CD8-positive, alpha-beta memory T cell (primary cell): ENCODE results near the gene PPP1R7. TPM values are rescaled to one million over a fixed set of nuclear protein-coding genes. Genes with fewer than 3 reads are reported as not detected.

Source experiments
- CTCF ChIA-PET: fragments of 350-600 bp; sonication (Branson Sonifier 250); formaldehyde crosslinking; loops from one replicate; lab custom pipeline; 2021; ENCODE audit warnings: antibody characterized with exemption; lab: Charles Lee
- POLR2A ChIA-PET: fragments of 350-600 bp; sonication (Branson Sonifier 250); formaldehyde crosslinking; loops from one replicate; lab custom pipeline; 2021; ENCODE audit warnings: antibody characterized with exemption; lab: Charles Lee
- DNase-seq, 5 donors: peaks; one replicate each; pipeline versions ENCODE4 v3.0.0 to v3.0.0-alpha.2; 2020 to 2022; ENCODE audit warnings: mixed read lengths in 1 of 5
- H3K27ac ChIP-seq: one replicate; pipeline ENCODE4 v1.7.0; 2013; ENCODE audit warnings: low read depth, mild to moderate bottlenecking, low read length, moderate library complexity
- H3K27me3 ChIP-seq: 2 replicates; pipeline ENCODE4 v1.7.0; 2013; ENCODE audit warnings: low read length, mild to moderate bottlenecking; ENCODE audit not compliant: insufficient read depth, poor library complexity, severe bottlenecking
- H3K36me3 ChIP-seq: 2 replicates; pipeline ENCODE4 v1.7.0; 2013; ENCODE audit warnings: mild to moderate bottlenecking, low read length, moderate library complexity; ENCODE audit not compliant: insufficient read depth
- H3K4me1 ChIP-seq: 2 replicates; pipeline ENCODE4 v1.7.0; 2013; ENCODE audit warnings: mild to moderate bottlenecking, low read length, moderate library complexity; ENCODE audit not compliant: insufficient read depth
- H3K4me3 ChIP-seq: 2 replicates; pipeline ENCODE4 v1.7.0; 2013; ENCODE audit warnings: mild to moderate bottlenecking, low read length
- H3K9me3 ChIP-seq: 2 replicates; pipeline ENCODE4 v1.7.0; 2013; ENCODE audit warnings: mild to moderate bottlenecking, low read length
- H3K27ac Mint-ChIP-seq, 8 donors: one replicate each; pipeline ENCODE4 v1.8.0; 2020 to 2021; ENCODE audit warnings: mixed read lengths in 8 of 8, mild to moderate bottlenecking in 6 of 8, inconsistent platforms in 3 of 8, moderate library complexity in 3 of 8
- H3K27me3 Mint-ChIP-seq, 2 donors: one replicate each; pipeline ENCODE4 v1.8.0; 2020 to 2021; ENCODE audit warnings: mixed read lengths in 2 of 2, mild to moderate bottlenecking in 1 of 2, moderate library complexity in 1 of 2
- H3K36me3 Mint-ChIP-seq, 3 donors: one replicate each; pipeline ENCODE4 v1.8.0; 2020 to 2021; ENCODE audit warnings: mixed read lengths in 3 of 3, inconsistent platforms in 1 of 3, mild to moderate bottlenecking in 1 of 3
- H3K4me1 Mint-ChIP-seq, 3 donors: one replicate each; pipeline ENCODE4 v1.8.0; 2020 to 2021; ENCODE audit warnings: mixed read lengths in 3 of 3, inconsistent platforms in 1 of 3, mild to moderate bottlenecking in 1 of 3
- H3K4me3 Mint-ChIP-seq, 7 donors: one replicate each; pipeline ENCODE4 v1.8.0; 2020 to 2021; ENCODE audit warnings: mixed read lengths in 7 of 7, mild to moderate bottlenecking in 6 of 7, moderate library complexity in 4 of 7, inconsistent platforms in 2 of 7
- H3K9me3 Mint-ChIP-seq, 5 donors: one replicate each; pipeline ENCODE4 v1.8.0; 2020 to 2022; ENCODE audit warnings: mixed read lengths in 5 of 5, mild to moderate bottlenecking in 3 of 5, moderate library complexity in 2 of 5, inconsistent platforms in 1 of 5
- polyA plus RNA-seq: library from polyadenylated mRNA; unstranded; fragments of 300-500 nt; fragmentation: Illumina TruSeq; gene quantifications from one replicate; pipeline ENCODE4 v1.2.3, GENCODE V29; 2021
- total RNA-seq, 2 experiments: library from RNA; stranded (reverse); gene quantifications; one replicate each; pipeline ENCODE4 v1.2.3, GENCODE V29; 2021

The PPP1R7 gene
- total and polyA plus RNA-seq, 3 experiments from 2014 or later: 82.6 to 132 (median 87.2) TPM

DNA sequence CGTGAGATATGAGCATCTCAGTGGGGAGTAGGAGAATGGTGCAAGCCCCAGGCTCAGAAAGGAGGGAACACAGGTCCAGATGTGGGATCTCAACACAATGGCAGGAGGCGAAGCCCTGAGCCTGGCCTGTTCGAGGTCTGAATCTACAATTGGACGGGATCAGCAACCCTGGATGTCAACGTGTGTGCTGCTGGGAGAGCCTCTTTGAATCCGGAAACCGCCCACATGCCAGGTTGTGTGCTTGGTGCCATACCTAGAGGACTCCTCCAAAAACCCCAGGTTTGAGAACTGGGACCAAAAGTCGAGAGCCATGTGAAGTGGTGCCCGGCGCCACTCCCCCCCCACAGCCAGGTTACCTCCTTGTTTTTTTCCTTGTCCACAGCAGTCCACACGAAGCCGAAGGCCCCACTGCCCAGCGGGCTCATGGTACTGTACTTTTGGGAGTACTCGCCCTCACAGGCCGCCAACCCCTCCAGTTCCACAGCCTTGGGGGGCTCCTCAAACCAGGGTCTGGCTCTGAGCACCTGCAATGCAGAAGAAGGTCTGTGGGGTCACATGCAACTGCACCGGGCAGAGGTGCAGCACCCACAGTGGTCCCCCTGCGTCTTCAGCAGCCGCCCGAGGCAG is 27.8 kb upstream of the PPP1R7 start:
- H3K4me3 ChIP-seq: no peak overlapping the region
- H3K36me3 ChIP-seq: no peaks in the 10 kb centered on the region
- Mint-ChIP-seq H3K27me3 (no peaks in the 10 kb centered on the region), H3K4me1 (peaks cover 10 to 36% (median 20%) of the 10 kb centered on the region in 3 donors), H3K4me3 (peak overlapping the region in 1 of 7 donors; percentile 75), H3K9me3 (no peaks in the 10 kb centered on the region), H3K36me3 (peaks cover 15 to 61% (median 15%) of the 10 kb centered on the region in 3 donors), H3K27ac (peak overlapping the region in 1 of 8 donors; percentile 2)
- H3K27me3 ChIP-seq: no peaks in the 10 kb centered on the region
- no peak overlapping the region for H3K27ac ChIP-seq
- ChIA-PET POLR2A (no interaction called here), CTCF (interaction anchor here (2.8 kb wide), 1 partner anchor 44 kb away, joined by 10 read pairs; no protein-coding TSS in a partner anchor)
- no peak for DNase-seq
- no peaks in the 10 kb centered on the region for H3K9me3 ChIP-seq
- H3K4me1 ChIP-seq: no peaks in the 10 kb centered on the region

DNA sequence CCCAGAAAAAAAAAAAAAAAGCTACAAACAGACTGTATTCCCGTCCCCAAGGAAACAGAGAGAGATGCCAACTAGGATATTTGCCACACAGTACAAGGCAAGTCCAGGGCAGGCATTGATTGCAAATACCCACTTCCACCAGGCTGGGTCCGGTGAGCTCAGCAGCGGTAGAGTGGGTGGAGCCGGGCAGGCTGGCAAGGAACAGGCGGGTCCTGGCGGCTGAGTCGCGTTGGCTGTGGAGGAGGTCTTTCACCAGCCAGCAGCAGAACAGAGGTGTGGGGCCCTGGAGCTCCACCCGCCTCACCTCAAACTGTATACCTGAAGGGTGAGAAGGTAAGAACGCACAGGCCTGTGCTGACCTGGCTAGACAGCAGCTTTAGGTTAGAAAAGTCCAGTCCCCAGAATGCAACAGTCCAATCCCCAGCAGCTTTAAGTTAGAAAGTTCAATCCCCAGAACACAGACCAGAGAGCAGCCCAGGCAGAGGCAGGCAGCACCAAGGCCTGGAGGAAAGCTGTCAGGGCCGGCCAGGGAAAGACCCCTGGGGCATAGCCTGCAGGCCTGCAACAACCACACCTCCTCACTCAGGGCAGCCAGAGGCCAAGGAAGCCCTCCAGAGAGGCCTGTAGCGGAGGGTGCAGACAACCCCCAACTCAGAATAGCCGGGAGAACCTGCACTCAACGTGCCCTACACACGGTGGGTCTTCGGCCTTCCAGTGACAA is 26.3 kb upstream of the PPP1R7 start:
- Mint-ChIP-seq H3K27ac (peak overlapping the region in 6 of 8 donors; percentile 21 to 95 (median 69)), H3K36me3 (peaks cover 15 to 51% (median 15%) of the 10 kb centered on the region in 3 donors), H3K4me3 (peak overlapping the region in 5 of 7 donors; percentile 9 to 61 (median 48)), H3K9me3 (no peaks in the 10 kb centered on the region), H3K27me3 (no peaks in the 10 kb centered on the region), H3K4me1 (peaks cover 20 to 46% (median 30%) of the 10 kb centered on the region in 3 donors)
- Histone ChIP-seq H3K4me1 (peaks cover 8% of the 10 kb centered on the region), H3K36me3 (no peaks in the 10 kb centered on the region), H3K27ac (no peak overlapping the region), H3K27me3 (no peaks in the 10 kb centered on the region), H3K4me3 (no peak overlapping the region), H3K9me3 (no peaks in the 10 kb centered on the region)
- ChIA-PET POLR2A (interaction anchor here (1.0 kb wide), 1 partner anchor 25 kb away, joined by 4 read pairs; the partner anchor contains the start of gene PASK), CTCF (interaction anchor here (1.0 to 2.8 kb wide), 4 partner anchors 14 to 46 kb away, joined by 4 to 10 read pairs (median 6); partner anchors contain the start of genes PASK and PPP1R7)
- DNase-seq: peak in 1 of 5 donors; percentile 65

DNA sequence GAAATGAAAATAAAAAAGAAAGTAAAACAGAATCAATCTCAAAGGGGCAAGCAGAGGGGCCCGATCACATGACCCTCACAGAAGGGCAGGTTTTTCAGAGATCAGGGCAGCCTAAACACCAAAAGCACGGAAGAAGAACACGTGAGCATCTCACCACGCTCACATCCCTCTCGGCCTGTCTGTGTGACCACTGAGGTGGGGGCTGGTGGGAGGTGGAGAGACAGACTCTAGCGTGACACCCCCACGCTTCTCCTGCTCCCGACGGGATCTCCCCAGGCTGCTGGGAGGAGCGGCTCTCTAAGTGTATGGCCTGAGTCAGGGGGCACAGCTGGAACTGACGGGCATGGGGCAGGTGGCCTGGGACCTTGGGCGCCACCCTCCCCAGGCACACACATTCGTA is 24.6 kb upstream of the PPP1R7 start:
- ChIA-PET CTCF (interaction anchor here (2.8 kb wide), 1 partner anchor 47 kb away, joined by 10 read pairs; no protein-coding TSS in a partner anchor), POLR2A (interaction anchor here (1.3 kb wide), 1 partner anchor 15 kb away, joined by 3 read pairs; no protein-coding TSS in a partner anchor)
- Histone ChIP-seq H3K36me3 (no peaks in the 10 kb centered on the region), H3K27me3 (no peaks in the 10 kb centered on the region), H3K27ac (no peak overlapping the region), H3K4me1 (peaks cover 8% of the 10 kb centered on the region), H3K4me3 (no peak overlapping the region), H3K9me3 (no peaks in the 10 kb centered on the region)
- Mint-ChIP-seq H3K9me3 (no peaks in the 10 kb centered on the region), H3K36me3 (peaks cover 10 to 55% (median 11%) of the 10 kb centered on the region in 3 donors), H3K4me1 (peaks cover 20 to 50% (median 30%) of the 10 kb centered on the region in 3 donors), H3K27ac (peak overlapping the region in 4 of 8 donors; percentile 56 to 92 (median 62)), H3K4me3 (peak overlapping the region in 2 of 7 donors; percentile 32 to 40), H3K27me3 (no peaks in the 10 kb centered on the region)
- no peak for DNase-seq

DNA sequence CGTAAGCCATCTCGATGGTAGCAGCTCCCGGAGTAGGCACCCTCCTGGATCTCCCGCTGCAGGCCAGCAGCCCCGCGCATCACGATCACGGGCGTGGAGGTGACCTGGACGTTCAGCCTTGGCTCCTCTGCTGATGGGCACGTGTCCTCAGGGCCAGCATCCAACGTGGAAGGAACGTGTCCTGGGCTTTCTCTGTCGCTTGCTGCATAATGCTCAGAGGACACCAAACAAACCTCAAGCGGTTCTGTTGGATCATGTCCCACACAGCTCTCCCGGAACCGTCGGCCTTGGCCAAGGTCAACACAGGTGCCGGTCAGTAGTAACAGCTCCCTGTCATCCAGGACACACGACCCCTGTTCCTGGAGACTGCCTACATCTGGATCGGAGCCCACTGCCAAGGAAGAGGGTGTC is 24.1 kb upstream of the PPP1R7 start:
- peaks cover 8% of the 10 kb centered on the region for H3K4me1 ChIP-seq
- DNase-seq: no peak
- no peak overlapping the region for H3K4me3 ChIP-seq
- CTCF ChIA-PET: no interaction called here
- no peaks in the 10 kb centered on the region for H3K36me3 ChIP-seq
- Mint-ChIP-seq H3K27me3 (no peaks in the 10 kb centered on the region), H3K9me3 (no peaks in the 10 kb centered on the region), H3K4me1 (peaks cover 20 to 50% (median 30%) of the 10 kb centered on the region in 3 donors), H3K27ac (peak overlapping the region in 3 of 8 donors; percentile 11 to 56 (median 43)), H3K4me3 (no peak overlapping the region), H3K36me3 (peaks cover 5 to 51% (median 9%) of the 10 kb centered on the region in 3 donors)
- H3K27me3 ChIP-seq: no peaks in the 10 kb centered on the region
- POLR2A ChIA-PET: interaction anchor here (1.3 kb wide), 1 partner anchor 16 kb away, joined by 3 read pairs; no protein-coding TSS in a partner anchor
- H3K9me3 ChIP-seq: no peaks in the 10 kb centered on the region
- H3K27ac ChIP-seq: no peak overlapping the region

DNA sequence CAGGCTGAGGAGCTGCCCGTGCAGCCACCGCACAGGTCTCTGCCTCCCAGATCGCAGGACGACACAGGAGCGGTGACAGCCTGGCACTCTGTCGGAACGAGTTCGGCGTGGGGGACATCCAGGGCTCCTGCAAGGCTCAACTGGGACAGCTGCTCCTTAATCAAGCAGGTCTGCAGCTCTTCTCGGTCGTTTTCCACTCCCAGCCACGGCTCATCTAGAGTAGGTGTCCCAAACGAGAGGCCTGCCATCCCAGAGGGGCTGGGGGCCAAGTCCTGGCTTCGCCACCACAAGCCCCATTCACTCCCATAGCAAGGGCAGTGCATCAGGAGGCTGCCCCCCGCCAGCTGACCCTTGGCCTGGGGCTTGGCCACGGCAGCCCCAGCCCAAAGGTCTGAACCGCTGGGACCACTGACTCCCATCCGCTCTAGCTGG is 23.5 kb upstream of the PPP1R7 start:
- POLR2A ChIA-PET: interaction anchor here (1.3 kb wide), 1 partner anchor 16 kb away, joined by 3 read pairs; no protein-coding TSS in a partner anchor
- Mint-ChIP-seq H3K27ac (peak overlapping the region in 2 of 8 donors; percentile 43 to 91), H3K4me1 (peaks cover 20 to 50% (median 30%) of the 10 kb centered on the region in 3 donors), H3K36me3 (peaks cover 2 to 47% (median 9%) of the 10 kb centered on the region in 3 donors), H3K27me3 (no peaks in the 10 kb centered on the region), H3K4me3 (no peak overlapping the region), H3K9me3 (no peaks in the 10 kb centered on the region)
- H3K27ac ChIP-seq: no peak overlapping the region
- CTCF ChIA-PET: no interaction called here
- no peak overlapping the region for H3K4me3 ChIP-seq
- no peaks in the 10 kb centered on the region for H3K9me3 ChIP-seq
- DNase-seq: no peak
- H3K27me3 ChIP-seq: no peaks in the 10 kb centered on the region
- peaks cover 8% of the 10 kb centered on the region for H3K4me1 ChIP-seq
- no peaks in the 10 kb centered on the region for H3K36me3 ChIP-seq

DNA sequence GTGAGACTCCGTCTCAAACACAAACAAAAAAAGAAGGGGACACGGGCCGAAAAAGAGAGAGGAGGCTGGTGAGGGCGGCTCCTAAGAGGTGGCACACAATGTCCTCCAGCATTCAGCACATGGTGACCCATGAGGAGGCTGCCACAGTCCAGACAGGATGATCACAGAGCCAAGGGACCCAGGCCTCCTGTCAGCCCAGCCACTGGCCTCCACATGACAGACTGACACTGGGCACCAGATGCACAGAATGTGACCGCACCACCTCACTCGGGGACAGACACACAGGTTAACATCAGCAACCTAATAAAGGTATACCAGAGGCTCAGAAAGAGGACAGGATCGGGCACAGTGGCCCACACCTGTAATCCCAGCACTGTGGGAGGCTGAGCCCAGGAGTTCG is 22.0 kb upstream of the PPP1R7 start:
- Histone ChIP-seq H3K4me3 (no peak overlapping the region), H3K27me3 (no peaks in the 10 kb centered on the region), H3K9me3 (no peaks in the 10 kb centered on the region), H3K27ac (no peak overlapping the region), H3K36me3 (no peaks in the 10 kb centered on the region), H3K4me1 (peaks cover 8% of the 10 kb centered on the region)
- Mint-ChIP-seq H3K27me3 (no peaks in the 10 kb centered on the region), H3K4me3 (peak overlapping the region in 3 of 7 donors; percentile 54 to 59 (median 58)), H3K27ac (peak overlapping the region; percentile 82 to 94 (median 89)), H3K36me3 (peaks cover 0 to 48% (median 11%) of the 10 kb centered on the region in 3 donors), H3K4me1 (peaks cover 20 to 47% (median 30%) of the 10 kb centered on the region in 3 donors), H3K9me3 (no peaks in the 10 kb centered on the region)
- CTCF ChIA-PET: no interaction called here
- POLR2A ChIA-PET: no interaction called here
- DNase-seq: no peak

DNA sequence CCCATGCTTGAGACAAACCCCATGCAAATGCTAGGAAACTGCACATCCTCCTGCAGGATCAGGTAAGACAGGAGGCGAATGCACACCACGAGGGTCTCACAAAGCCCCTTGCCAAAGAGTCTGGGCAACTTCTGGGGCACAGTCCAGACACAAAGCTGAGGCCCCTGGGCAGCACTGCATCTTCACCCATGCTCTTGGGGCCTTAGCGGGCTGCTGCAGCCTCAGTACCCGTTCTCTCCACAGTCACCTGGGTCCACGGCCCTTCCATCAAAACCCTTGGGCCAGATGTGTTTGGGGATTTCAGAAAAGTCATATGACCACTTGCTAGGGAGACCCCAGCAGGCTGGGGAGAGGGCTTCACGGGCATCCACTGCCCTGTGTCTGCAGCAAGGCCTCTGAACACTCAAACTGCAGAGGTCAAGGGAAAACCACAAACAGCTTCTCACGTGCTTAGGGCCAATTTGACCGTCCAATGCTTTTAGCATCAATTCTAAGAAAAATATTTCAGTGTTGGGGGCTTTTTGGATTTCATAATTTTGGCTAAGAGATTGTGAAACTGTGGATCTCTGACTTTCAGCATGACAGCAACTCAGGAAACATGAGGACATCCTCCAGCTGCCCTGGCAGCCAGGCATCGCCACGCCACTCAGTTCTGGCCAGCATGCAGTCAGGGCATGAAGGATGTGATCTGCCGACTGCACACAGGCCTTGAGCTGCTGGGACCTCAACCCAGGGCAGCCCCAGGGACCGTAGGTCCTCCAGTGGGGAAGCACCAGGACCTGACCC is 21.0 kb upstream of the PPP1R7 start:
- POLR2A ChIA-PET: interaction anchor here (1.2 kb wide), 1 partner anchor 22 kb away, joined by 3 read pairs; no protein-coding TSS in a partner anchor
- Mint-ChIP-seq H3K27ac (peak overlapping the region; percentile 20 to 75 (median 58)), H3K27me3 (no peaks in the 10 kb centered on the region), H3K4me1 (peaks cover 16 to 41% (median 24%) of the 10 kb centered on the region in 3 donors), H3K9me3 (no peaks in the 10 kb centered on the region), H3K36me3 (peaks cover 0 to 51% (median 9%) of the 10 kb centered on the region in 3 donors), H3K4me3 (no peak overlapping the region)
- no peak for DNase-seq
- Histone ChIP-seq H3K4me1 (peaks cover 8% of the 10 kb centered on the region), H3K4me3 (no peak overlapping the region), H3K27ac (no peak overlapping the region), H3K27me3 (no peaks in the 10 kb centered on the region), H3K9me3 (no peaks in the 10 kb centered on the region), H3K36me3 (no peaks in the 10 kb centered on the region)
- CTCF ChIA-PET: no interaction called here
